Right atrium auricular region (tissue), 2 donors: ENCODE data around the gene CACNA1C. TPM values are rescaled to one million over a fixed set of nuclear protein-coding genes. Genes with fewer than 3 reads are reported as not detected.

Experiments used
- DNase-seq: peaks from one replicate; pipeline ENCODE4 v3.0.0-alpha.2; 2019; ENCODE audit warnings: low spot score
- H3K27ac ChIP-seq, 2 donors: fragments of 200-600 bp; sonication (generic); 1 replicate in 1 of 2; 2 replicates in 1 of 2; pipeline ENCODE4 v1.5.1; 2016 to 2019
- H3K27me3 ChIP-seq, 2 donors: fragments of 200-600 bp; sonication (generic); one replicate each; pipeline versions ENCODE4 v1.5.1 to v1.6.0; 2017 to 2019
- H3K36me3 ChIP-seq: fragments of 200-600 bp; sonication (generic); one replicate; pipeline ENCODE4 v1.5.1; 2016
- H3K4me1 ChIP-seq, 2 donors: fragments of 200-600 bp; sonication (generic); one replicate each; pipeline versions ENCODE4 v1.5.1 to v1.6.0; 2017 to 2019
- H3K4me3 ChIP-seq, 2 donors: fragments of 200-600 bp; sonication (generic); 1 replicate in 1 of 2; 2 replicates in 1 of 2; pipeline ENCODE4 v1.5.1; 2017 to 2019; ENCODE audit warnings: mild to moderate bottlenecking in 1 of 2, moderate library complexity in 1 of 2
- H3K9me3 ChIP-seq, 2 donors: fragments of 200-600 bp; sonication (generic); one replicate each; pipeline ENCODE4 v1.5.1; 2019
- total RNA-seq, 2 donors: library from RNA; depleted of rRNA; stranded (reverse); fragments of >200 nt; gene quantifications; one replicate each; pipeline ENCODE4 v1.1.0, GENCODE V29; 2016
- TF ChIP-seq, protein P1 (sequence below), 2 donors: fragments of 200-600 bp; sonication (generic); IDR thresholded peaks; one replicate each; pipeline ENCODE4 v1.5.1; 2019; ENCODE audit warnings: antibody characterized with exemption in 2 of 2

CACNA1C gene
- total RNA-seq, 2 donors from 2014 or later, result 83.1 to 93.6 TPM

DNA sequence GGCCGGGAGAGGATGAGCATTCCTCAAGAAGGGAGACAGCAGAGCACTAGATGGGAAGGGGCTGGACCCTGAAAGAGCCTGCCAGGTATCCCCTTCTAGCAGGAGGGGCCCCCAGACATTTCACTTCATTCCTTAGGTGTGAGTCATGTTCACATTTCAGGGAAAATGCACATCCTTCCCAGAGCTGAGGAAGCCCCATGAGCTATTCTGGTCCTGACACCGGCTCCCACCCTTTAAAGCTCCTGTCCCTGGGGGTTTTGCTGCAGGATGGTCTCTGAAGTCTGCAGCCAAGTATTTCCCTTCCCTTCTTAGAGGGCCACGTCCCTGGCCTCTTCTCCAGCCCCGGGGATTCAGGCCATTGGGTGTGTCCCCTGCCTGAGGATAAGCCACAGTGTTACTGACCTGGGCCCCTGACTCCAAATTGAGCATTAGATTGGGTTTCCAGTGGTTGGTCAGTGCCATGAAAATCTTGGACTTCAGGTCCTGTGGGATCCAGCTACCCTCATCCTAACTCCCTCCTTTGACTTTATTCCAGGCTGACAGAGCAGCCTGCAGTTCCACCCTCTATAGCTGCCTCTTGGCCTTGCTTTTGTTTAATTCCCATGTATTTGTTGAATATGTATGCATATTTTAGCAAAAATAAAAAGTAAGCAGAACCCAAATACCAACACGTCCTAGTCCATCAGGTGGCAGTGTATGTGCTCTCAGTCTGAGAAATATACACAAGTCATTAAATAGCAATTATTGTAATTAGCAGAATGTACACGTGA, 267.1 kb downstream of the CACNA1C start:
- Histone ChIP-seq H3K36me3 (no peaks in the 10 kb centered on the region), H3K4me1 (peaks cover 0 to 56% of the 10 kb centered on the region in 2 donors), H3K9me3 (no peaks in the 10 kb centered on the region), H3K4me3 (no peak overlapping the region), H3K27me3 (no peaks in the 10 kb centered on the region), H3K27ac (peak overlapping the region in 1 of 2 donors; percentile 12)
- no peak for DNase-seq
- TF ChIP-seq, protein P1, sequence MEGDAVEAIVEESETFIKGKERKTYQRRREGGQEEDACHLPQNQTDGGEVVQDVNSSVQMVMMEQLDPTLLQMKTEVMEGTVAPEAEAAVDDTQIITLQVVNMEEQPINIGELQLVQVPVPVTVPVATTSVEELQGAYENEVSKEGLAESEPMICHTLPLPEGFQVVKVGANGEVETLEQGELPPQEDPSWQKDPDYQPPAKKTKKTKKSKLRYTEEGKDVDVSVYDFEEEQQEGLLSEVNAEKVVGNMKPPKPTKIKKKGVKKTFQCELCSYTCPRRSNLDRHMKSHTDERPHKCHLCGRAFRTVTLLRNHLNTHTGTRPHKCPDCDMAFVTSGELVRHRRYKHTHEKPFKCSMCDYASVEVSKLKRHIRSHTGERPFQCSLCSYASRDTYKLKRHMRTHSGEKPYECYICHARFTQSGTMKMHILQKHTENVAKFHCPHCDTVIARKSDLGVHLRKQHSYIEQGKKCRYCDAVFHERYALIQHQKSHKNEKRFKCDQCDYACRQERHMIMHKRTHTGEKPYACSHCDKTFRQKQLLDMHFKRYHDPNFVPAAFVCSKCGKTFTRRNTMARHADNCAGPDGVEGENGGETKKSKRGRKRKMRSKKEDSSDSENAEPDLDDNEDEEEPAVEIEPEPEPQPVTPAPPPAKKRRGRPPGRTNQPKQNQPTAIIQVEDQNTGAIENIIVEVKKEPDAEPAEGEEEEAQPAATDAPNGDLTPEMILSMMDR (IDR thresholded peaks at IDR 0.05), result no peak

DNA sequence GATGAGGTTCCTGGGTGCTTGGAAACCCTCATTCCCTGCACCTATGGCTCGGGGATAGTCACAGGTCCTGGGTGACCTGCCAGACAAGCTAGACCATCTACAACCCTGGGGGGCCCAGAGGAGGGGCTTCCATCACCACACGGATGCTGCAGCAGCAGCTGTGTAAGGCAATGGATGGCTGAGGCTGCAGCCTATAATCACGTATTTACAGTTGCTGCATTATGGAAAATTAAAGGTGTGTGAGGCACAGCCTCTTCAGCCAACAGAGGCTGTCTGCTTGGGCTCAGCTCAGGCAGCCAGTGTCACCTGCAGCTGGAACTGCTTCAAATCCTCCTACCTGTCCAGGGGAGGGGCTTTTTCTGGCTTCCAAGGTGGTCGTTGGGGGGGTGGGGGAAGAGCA, 268.1 kb downstream of the CACNA1C start:
- DNase-seq, result no peak
- Histone ChIP-seq H3K9me3 (no peaks in the 10 kb centered on the region), H3K27me3 (no peaks in the 10 kb centered on the region), H3K4me3 (no peak overlapping the region), H3K36me3 (no peaks in the 10 kb centered on the region), H3K27ac (no peak overlapping the region), H3K4me1 (peaks cover 0 to 66% of the 10 kb centered on the region in 2 donors)
- TF ChIP-seq, protein P1 (IDR thresholded peaks at IDR 0.05), result no peak

DNA sequence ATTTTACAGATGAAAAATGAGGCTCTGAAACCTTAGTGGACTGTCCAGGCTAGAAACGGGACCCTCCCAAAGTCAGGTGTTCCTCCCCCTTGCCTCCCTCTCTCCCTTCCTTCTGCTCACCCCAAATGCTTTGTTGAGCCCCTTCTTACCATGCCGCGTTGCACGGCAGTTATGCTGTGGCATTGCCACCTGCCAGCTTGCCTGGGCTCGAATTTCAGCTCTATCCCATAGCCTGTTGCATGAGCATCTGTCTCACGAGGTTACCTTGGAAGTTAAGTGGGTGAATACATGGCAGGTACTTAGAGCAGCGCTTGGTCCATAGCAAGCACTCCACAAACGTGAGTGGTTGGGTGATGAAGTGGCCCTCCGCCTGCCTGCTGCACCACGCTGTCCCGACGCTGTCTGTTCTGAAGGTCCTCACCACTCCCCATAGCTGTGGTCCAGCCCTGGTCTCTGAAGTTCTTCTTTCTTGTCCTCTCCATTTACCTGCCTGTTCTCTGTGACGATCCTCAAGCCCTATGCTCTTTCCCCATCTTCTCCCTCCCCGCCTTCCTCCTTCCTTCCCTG, 269.9 kb downstream of the CACNA1C start:
- Histone ChIP-seq H3K9me3 (no peaks in the 10 kb centered on the region), H3K27ac (peak overlapping the region; percentile 58 to 77), H3K4me1 (peaks cover 0 to 73% of the 10 kb centered on the region in 2 donors), H3K36me3 (no peaks in the 10 kb centered on the region), H3K4me3 (no peak overlapping the region), H3K27me3 (no peaks in the 10 kb centered on the region)
- TF ChIP-seq, protein P1 (IDR thresholded peaks at IDR 0.05), result no peak
- DNase-seq, result no peak

DNA sequence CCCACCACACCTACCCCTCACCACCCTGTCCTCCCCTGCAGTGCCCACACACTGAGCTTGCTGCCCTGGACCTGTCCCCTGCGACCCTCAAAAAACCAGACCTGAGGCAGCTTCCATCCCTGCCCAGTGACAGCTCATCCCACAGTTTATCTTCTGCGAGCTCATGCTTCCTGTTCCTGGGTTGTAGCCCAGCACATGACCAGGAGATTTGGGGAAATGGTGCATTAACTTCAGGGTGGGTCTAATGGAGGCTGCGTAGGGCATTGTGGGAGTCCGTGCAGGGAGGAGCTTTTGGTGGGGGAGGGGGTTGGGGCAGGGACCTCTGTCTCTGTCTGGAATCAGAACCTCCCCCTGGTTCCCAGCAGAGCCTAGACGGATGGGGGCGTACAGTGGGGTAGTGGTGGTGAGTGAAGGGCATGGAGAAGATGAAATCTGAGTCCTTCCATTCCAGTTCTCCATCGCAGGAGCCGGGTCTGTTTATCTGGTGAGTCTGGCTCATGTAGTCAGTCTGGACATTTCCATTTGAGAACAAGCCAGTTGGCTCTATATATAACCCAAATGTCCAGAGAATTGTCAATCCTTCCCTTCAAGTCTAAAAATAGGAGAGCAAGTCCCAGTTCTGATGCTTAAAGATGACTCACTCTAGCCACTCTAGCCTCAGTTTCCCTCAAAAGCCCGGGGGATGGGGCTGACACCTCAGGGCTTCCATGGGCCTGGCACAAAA, 270.9 kb downstream of the CACNA1C start:
- no peak overlapping the region for H3K4me3 ChIP-seq
- H3K4me1 ChIP-seq, result peaks cover 0 to 62% of the 10 kb centered on the region in 2 donors
- H3K27me3 ChIP-seq, result no peaks in the 10 kb centered on the region
- DNase-seq, result no peak
- no peaks in the 10 kb centered on the region for H3K9me3 ChIP-seq
- peak overlapping the region; percentile 58 to 77 for H3K27ac ChIP-seq
- H3K36me3 ChIP-seq, result no peaks in the 10 kb centered on the region
- TF ChIP-seq, protein P1 (IDR thresholded peaks at IDR 0.05), result no peak

DNA sequence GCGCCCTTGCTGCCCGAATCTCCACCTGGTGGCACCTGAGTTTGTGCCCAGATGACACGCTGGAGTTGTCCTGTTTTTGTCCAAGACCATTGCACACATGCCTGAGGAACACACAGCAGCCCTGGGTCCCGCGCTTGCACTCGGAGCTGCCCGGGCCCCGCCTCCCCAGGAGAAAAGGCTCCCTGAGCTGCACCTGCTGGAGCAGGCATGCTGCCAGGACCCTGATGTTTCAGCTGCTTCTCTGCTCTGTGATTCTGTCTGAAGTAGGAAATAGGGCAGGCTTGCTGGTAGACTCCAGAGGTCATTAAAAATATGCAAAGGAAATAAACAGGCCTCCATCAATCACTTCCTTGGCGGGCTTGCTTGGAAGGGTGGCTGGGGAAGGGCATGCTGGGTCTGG, 271.6 kb downstream of the CACNA1C start:
- no peak for DNase-seq
- H3K27ac ChIP-seq, result peak overlapping the region; percentile 58 to 77

More for the DNA sequence above, 271.6 kb downstream of the CACNA1C start:
- TF ChIP-seq, protein P1 (IDR thresholded peaks at IDR 0.05), result no peak
- Histone ChIP-seq H3K9me3 (no peaks in the 10 kb centered on the region), H3K36me3 (no peaks in the 10 kb centered on the region), H3K27me3 (no peaks in the 10 kb centered on the region), H3K4me1 (peaks cover 0 to 55% of the 10 kb centered on the region in 2 donors), H3K4me3 (no peak overlapping the region)
